GM12878 (cell line): ENCODE results near the gene EHMT2. TPM values are rescaled to one million over a fixed set of nuclear protein-coding genes. Genes with fewer than 3 reads are reported as not detected.

ENCODE experiments used
- ATAC-seq: fragments of 200-7000 bp; cut with Tn5 transposase; 3 replicates; pipeline ENCODE4 v1.9.1; 2020; ENCODE audit warnings: mild to moderate bottlenecking, moderate library complexity
- BruUV-seq: library from RNA; stranded (reverse); fragments of 400-500 nt; replicated peaks from 2 replicates; lab custom pipeline; 2021; lab: Mats Ljungman, UMichigan
- CTCF ChIA-PET: fragments of 300-600 bp; sonication (Branson Sonifier 250); formaldehyde crosslinking; extraction: SDS; loops from one replicate; lab custom pipeline; 2021; ENCODE audit warnings: inconsistent platforms; lab: Yijun Ruan, JAX
- POLR2A ChIA-PET: fragments of 350-600 bp; formaldehyde crosslinking; extraction: SDS; loops from one replicate; lab custom pipeline; 2021; ENCODE audit warnings: inconsistent platforms; lab: Charles Lee
- RAD21 ChIA-PET: fragments of 300-600 bp; sonication (Branson Sonifier 250); formaldehyde crosslinking; loops from one replicate; lab custom pipeline; 2023; ENCODE audit warnings: antibody characterized with exemption; ENCODE audit not compliant: unreplicated experiment; lab: Charles Lee
- SMC1A ChIA-PET: fragments of 300-600 bp; sonication (Branson Sonifier 250); formaldehyde crosslinking; loops from one replicate; lab custom pipeline; 2023; ENCODE audit not compliant: unreplicated experiment, uncharacterized antibody; lab: Charles Lee
- DNase-seq: peaks from one replicate; pipeline ENCODE4 v3.0.0-alpha.2; 2011; ENCODE audit warnings: low read depth, low spot score
- FAIRE-seq: peaks from 3 replicates; lab custom pipeline; 2011; peaks lifted over from hg19 to GRCh38; lab: Jason Lieb, UNC
- H2AFZ ChIP-seq: 2 replicates; pipeline ENCODE4 v1.6.0; 2011; ENCODE audit warnings: low read depth, low read length, control low read depth; ENCODE audit not compliant: control insufficient read depth
- H3K27ac ChIP-seq: 2 replicates; pipeline ENCODE4 v1.5.1; 2011; ENCODE audit warnings: control low read depth; ENCODE audit not compliant: control insufficient read depth, insufficient read depth
- H3K27me3 ChIP-seq, 2 experiments: replicated peaks in 1 of 2; 2 replicates each; pipeline versions ENCODE4 v1.6.0 to v1.6.1; 2011; ENCODE audit warnings: low read length in 1 of 2; ENCODE audit not compliant: control insufficient read depth in 2 of 2, insufficient read depth in 2 of 2
- H3K36me3 ChIP-seq, 2 experiments: 2 replicates each; pipeline ENCODE4 v1.5.1; 2011; ENCODE audit warnings: low read length in 1 of 2; ENCODE audit not compliant: control insufficient read depth in 2 of 2, insufficient read depth in 2 of 2
- H3K4me1 ChIP-seq: 2 replicates; pipeline ENCODE4 v1.6.1; 2011; ENCODE audit warnings: mild to moderate bottlenecking, low read length, moderate library complexity, mixed read lengths; ENCODE audit not compliant: control insufficient read depth, insufficient read depth
- H3K4me2 ChIP-seq: 2 replicates; pipeline ENCODE4 v1.6.0; 2011; ENCODE audit warnings: control low read depth; ENCODE audit not compliant: control insufficient read depth, insufficient read depth
- H3K4me3 ChIP-seq: fragments of 200-600 bp; sonication (generic); 2 replicates; pipeline ENCODE4 v1.5.1; 2016
- H3K79me2 ChIP-seq: 2 replicates; pipeline ENCODE4 v1.6.0; 2011; ENCODE audit warnings: low read length; ENCODE audit not compliant: control insufficient read depth, insufficient read depth
- H3K9ac ChIP-seq: 2 replicates; pipeline ENCODE4 v1.8.0; 2011; ENCODE audit warnings: low read length, control low read depth, mixed read lengths; ENCODE audit not compliant: control insufficient read depth, insufficient read depth
- H3K9me3 ChIP-seq: replicated peaks from 3 replicates; pipeline ENCODE4 v1.5.1; 2011; ENCODE audit warnings: mild to moderate bottlenecking, low read length; ENCODE audit not compliant: control insufficient read depth, insufficient read depth
- H4K20me1 ChIP-seq: 2 replicates; pipeline ENCODE4 v1.6.0; 2011; ENCODE audit not compliant: control insufficient read depth, insufficient read depth
- JUNB ChIP-seq: IDR thresholded peaks from 2 replicates; pipeline ENCODE4 v1.6.1; 2016; ENCODE audit warnings: antibody characterized with exemption, mild to moderate bottlenecking
- MTA2 ChIP-seq: fragments of 450-650 bp; IDR thresholded peaks from 2 replicates; pipeline ENCODE4 v1.6.1; 2016; ENCODE audit warnings: low read depth, mild to moderate bottlenecking, moderate library complexity
- MYC ChIP-seq: IDR thresholded peaks from 2 replicates; pipeline ENCODE4 v1.6.1; 2011; ENCODE audit warnings: mild to moderate bottlenecking, low read length, moderate library complexity, inconsistent platforms; ENCODE audit not compliant: insufficient read depth, insufficient replicate concordance, insufficient read length, severe bottlenecking
- NFXL1 ChIP-seq: fragments of 450-650 bp; IDR thresholded peaks from 2 replicates; pipeline ENCODE4 v1.6.1; 2017; ENCODE audit warnings: antibody characterized with exemption, mild to moderate bottlenecking, borderline replicate concordance
- STAT1 ChIP-seq: fragments of 450-650 bp; conservative IDR thresholded peaks from 2 replicates; pipeline ENCODE4 v1.6.1; 2014; ENCODE audit warnings: antibody characterized with exemption, mild to moderate bottlenecking
- TCF7 ChIP-seq: IDR thresholded peaks from 2 replicates; pipeline ENCODE4 v1.6.1; 2014; ENCODE audit warnings: antibody characterized with exemption, borderline replicate concordance
- ZNF274 ChIP-seq: IDR thresholded peaks from one replicate; pipeline ENCODE4 v1.8.0; 2011; ENCODE audit not compliant: insufficient read length, insufficient read depth
- WGBS: methylation state at CpG from one replicate; pipeline ENCODE4 v1.1.6; 2016; ENCODE audit warnings: low lambda C conversion rate; ENCODE audit not compliant: insufficient replicate concordance, insufficient coverage; ENCODE audit errors: missing lambda C conversion rate; 5-methylcytosine and 5-hydroxymethylcytosine counted together
- in situ Hi-C: fragments of 300-500 bp; cut with MboI; formaldehyde crosslinking; loops from 9 replicates; pipeline ENCODE4 v1.14.3; 2018; ENCODE audit warnings: mixed read lengths
- intact Hi-C: fragments of 100-400 bp; cut with micrococcal nuclease; formaldehyde crosslinking; loops from one replicate; pipeline ENCODE4 v1.14.2; 2022; ENCODE audit not compliant: unreplicated experiment
- polyA plus RNA-seq, 11 experiments: library from polyadenylated mRNA; depleted of rRNA in 4 of 11; unstranded in 6 of 11; stranded (reverse) in 5 of 11; fragments of >200 nt; fragmentation: Nextera tagmentation in 4 of 11; fragmentation: Illumina TruSeq in 1 of 11; extraction: Ambion mirVana in 4 of 11; extraction: Trizol in 1 of 11; gene quantifications; 1 replicate in 1 of 11; 2 replicates in 10 of 11; pipeline versions ENCODE4 v1.2.1 to v1.2.3, GENCODE V29; 2011 to 2016; ENCODE audit warnings: inconsistent platforms in 2 of 11, missing spikeins in 2 of 11, low read depth in 1 of 11
- total RNA-seq, 4 experiments: library from RNA; depleted of rRNA in 3 of 4; stranded (reverse); fragments of >200 nt in 3 of 4; fragmentation: Illumina TruSeq in 1 of 4; extraction: Trizol in 1 of 4; gene quantifications; 2 replicates each; pipeline versions ENCODE4 v1.2.1 to v1.2.3, GENCODE V29; 2013 to 2021
- TF ChIP-seq, protein P1 (sequence below): fragments of 450-650 bp; IDR thresholded peaks from 2 replicates; pipeline ENCODE4 v1.6.1; 2017; ENCODE audit warnings: mild to moderate bottlenecking, moderate library complexity
- TF ChIP-seq, protein P2 (sequence below): IDR thresholded peaks from 2 replicates; pipeline ENCODE4 v1.6.1; 2012; ENCODE audit warnings: improper control_type of control experiment, low read depth, low read length; ENCODE audit not compliant: insufficient replicate concordance
- TF ChIP-seq, protein P3 (sequence below): fragments of 450-650 bp; IDR thresholded peaks from 2 replicates; pipeline ENCODE4 v1.6.1; 2017; ENCODE audit warnings: mild to moderate bottlenecking, low read depth, inconsistent platforms; ENCODE audit not compliant: poor library complexity, severe bottlenecking
- TF ChIP-seq, protein P4 (sequence below): IDR thresholded peaks from 2 replicates; pipeline ENCODE4 v1.6.1; 2012; ENCODE audit warnings: low read depth, low read length, improper control_type of control experiment

EHMT2 gene
- total and polyA plus RNA-seq, 10 of the 15 experiments (the other 5 are each of a cell fraction or from before 2014, with no cell fraction given): 1.7 to 53.2 (median 36.3) TPM

DNA sequence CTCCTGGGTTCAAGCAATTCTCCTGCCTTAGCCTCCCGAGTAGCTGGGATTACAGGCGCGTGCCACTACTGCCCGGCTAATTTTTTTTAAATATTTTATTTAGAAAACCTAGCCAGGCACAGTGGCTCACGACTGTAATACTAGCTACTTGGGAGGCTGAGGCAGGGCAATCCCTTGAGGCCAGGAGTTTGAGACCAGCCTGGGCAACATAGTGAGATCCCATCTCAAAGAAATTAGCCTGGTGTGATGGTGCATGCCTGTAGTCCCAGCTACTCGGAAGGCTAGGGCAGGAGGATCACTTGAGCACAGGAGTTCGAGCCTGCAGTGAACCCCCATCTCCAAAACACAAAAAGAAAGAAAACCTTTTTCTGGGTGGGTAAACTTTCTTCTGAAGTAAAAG, 21.1 kb downstream of the EHMT2 start:
- Histone ChIP-seq H4K20me1 (no peaks in the 10 kb centered on the region), H2AFZ (no peak overlapping the region), H3K36me3 (peaks cover 0 to 6% of the 10 kb centered on the region in 2 experiments; a peak in 2 of 4 replicates), H3K79me2 (no peaks in the 10 kb centered on the region), H3K27me3 (no peaks in the 10 kb centered on the region), H3K9me3 (no peaks in the 10 kb centered on the region), H3K4me2 (no peak overlapping the region), H3K9ac (no peak overlapping the region), H3K27ac (no peak overlapping the region), H3K4me1 (no peaks in the 10 kb centered on the region), H3K4me3 (no peak overlapping the region)
- ATAC-seq (no peak), FAIRE-seq (no peak), DNase-seq (no peak)
- SMC1A ChIA-PET: interaction anchor here (0.6 to 1.9 kb wide), 3 partner anchors 13 to 20 kb away, joined by 3 to 5 read pairs (median 3); partner anchors contain the start of gene NEU1
- WGBS: 66% methylated on average over 7 of the region's 7 CpGs
- RAD21 ChIA-PET: no interaction called here
- intact Hi-C loops (no loop called here), in situ Hi-C loops (no loop called here)
- CTCF ChIA-PET: interaction anchor here (0.8 to 1.5 kb wide), 3 partner anchors 8 to 49 kb away, joined by 3 to 6 read pairs (median 5); partner anchors contain the start of gene HSPA1B
- no TSS peak for BruUV-seq
- POLR2A ChIA-PET: interaction anchor here (0.6 to 1.0 kb wide), 2 partner anchors 13 to 124 kb away, joined by 3 read pairs; no protein-coding TSS in a partner anchor
- no peak for TF ChIP-seq STAT1
- TF ChIP-seq ZNF274: no peak
- TF ChIP-seq, protein P1, sequence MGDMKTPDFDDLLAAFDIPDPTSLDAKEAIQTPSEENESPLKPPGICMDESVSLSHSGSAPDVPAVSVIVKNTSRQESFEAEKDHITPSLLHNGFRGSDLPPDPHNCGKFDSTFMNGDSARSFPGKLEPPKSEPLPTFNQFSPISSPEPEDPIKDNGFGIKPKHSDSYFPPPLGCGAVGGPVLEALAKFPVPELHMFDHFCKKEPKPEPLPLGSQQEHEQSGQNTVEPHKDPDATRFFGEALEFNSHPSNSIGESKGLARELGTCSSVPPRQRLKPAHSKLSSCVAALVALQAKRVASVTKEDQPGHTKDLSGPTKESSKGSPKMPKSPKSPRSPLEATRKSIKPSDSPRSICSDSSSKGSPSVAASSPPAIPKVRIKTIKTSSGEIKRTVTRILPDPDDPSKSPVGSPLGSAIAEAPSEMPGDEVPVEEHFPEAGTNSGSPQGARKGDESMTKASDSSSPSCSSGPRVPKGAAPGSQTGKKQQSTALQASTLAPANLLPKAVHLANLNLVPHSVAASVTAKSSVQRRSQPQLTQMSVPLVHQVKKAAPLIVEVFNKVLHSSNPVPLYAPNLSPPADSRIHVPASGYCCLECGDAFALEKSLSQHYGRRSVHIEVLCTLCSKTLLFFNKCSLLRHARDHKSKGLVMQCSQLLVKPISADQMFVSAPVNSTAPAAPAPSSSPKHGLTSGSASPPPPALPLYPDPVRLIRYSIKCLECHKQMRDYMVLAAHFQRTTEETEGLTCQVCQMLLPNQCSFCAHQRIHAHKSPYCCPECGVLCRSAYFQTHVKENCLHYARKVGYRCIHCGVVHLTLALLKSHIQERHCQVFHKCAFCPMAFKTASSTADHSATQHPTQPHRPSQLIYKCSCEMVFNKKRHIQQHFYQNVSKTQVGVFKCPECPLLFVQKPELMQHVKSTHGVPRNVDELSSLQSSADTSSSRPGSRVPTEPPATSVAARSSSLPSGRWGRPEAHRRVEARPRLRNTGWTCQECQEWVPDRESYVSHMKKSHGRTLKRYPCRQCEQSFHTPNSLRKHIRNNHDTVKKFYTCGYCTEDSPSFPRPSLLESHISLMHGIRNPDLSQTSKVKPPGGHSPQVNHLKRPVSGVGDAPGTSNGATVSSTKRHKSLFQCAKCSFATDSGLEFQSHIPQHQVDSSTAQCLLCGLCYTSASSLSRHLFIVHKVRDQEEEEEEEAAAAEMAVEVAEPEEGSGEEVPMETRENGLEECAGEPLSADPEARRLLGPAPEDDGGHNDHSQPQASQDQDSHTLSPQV: no peak
- TF ChIP-seq, protein P2, sequence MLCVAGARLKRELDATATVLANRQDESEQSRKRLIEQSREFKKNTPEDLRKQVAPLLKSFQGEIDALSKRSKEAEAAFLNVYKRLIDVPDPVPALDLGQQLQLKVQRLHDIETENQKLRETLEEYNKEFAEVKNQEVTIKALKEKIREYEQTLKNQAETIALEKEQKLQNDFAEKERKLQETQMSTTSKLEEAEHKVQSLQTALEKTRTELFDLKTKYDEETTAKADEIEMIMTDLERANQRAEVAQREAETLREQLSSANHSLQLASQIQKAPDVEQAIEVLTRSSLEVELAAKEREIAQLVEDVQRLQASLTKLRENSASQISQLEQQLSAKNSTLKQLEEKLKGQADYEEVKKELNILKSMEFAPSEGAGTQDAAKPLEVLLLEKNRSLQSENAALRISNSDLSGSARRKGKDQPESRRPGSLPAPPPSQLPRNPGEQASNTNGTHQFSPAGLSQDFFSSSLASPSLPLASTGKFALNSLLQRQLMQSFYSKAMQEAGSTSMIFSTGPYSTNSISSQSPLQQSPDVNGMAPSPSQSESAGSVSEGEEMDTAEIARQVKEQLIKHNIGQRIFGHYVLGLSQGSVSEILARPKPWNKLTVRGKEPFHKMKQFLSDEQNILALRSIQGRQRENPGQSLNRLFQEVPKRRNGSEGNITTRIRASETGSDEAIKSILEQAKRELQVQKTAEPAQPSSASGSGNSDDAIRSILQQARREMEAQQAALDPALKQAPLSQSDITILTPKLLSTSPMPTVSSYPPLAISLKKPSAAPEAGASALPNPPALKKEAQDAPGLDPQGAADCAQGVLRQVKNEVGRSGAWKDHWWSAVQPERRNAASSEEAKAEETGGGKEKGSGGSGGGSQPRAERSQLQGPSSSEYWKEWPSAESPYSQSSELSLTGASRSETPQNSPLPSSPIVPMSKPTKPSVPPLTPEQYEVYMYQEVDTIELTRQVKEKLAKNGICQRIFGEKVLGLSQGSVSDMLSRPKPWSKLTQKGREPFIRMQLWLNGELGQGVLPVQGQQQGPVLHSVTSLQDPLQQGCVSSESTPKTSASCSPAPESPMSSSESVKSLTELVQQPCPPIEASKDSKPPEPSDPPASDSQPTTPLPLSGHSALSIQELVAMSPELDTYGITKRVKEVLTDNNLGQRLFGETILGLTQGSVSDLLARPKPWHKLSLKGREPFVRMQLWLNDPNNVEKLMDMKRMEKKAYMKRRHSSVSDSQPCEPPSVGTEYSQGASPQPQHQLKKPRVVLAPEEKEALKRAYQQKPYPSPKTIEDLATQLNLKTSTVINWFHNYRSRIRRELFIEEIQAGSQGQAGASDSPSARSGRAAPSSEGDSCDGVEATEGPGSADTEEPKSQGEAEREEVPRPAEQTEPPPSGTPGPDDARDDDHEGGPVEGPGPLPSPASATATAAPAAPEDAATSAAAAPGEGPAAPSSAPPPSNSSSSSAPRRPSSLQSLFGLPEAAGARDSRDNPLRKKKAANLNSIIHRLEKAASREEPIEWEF: no peak
- no peak for TF ChIP-seq MTA2
- TF ChIP-seq JUNB: no peak
- no peak for TF ChIP-seq TCF7
- no peak for TF ChIP-seq MYC
- TF ChIP-seq, protein P3, sequence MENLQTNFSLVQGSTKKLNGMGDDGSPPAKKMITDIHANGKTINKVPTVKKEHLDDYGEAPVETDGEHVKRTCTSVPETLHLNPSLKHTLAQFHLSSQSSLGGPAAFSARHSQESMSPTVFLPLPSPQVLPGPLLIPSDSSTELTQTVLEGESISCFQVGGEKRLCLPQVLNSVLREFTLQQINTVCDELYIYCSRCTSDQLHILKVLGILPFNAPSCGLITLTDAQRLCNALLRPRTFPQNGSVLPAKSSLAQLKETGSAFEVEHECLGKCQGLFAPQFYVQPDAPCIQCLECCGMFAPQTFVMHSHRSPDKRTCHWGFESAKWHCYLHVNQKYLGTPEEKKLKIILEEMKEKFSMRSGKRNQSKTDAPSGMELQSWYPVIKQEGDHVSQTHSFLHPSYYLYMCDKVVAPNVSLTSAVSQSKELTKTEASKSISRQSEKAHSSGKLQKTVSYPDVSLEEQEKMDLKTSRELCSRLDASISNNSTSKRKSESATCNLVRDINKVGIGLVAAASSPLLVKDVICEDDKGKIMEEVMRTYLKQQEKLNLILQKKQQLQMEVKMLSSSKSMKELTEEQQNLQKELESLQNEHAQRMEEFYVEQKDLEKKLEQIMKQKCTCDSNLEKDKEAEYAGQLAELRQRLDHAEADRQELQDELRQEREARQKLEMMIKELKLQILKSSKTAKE: no peak
- no peak for TF ChIP-seq NFXL1
- TF ChIP-seq, protein P4, sequence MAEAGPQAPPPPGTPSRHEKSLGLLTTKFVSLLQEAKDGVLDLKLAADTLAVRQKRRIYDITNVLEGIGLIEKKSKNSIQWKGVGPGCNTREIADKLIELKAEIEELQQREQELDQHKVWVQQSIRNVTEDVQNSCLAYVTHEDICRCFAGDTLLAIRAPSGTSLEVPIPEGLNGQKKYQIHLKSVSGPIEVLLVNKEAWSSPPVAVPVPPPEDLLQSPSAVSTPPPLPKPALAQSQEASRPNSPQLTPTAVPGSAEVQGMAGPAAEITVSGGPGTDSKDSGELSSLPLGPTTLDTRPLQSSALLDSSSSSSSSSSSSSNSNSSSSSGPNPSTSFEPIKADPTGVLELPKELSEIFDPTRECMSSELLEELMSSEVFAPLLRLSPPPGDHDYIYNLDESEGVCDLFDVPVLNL: no peak
